Activated T-cell treated with anti-CD3 and anti-CD28 coated beads, Interleukin-2, amount 50 U/mL, for 1 hour (primary cell): ENCODE results near the gene CDYL2.
"Not testable (repeated sequence)": the region's sequence is repeated elsewhere in the genome, so short reads cannot be mapped to it uniquely, and the experiment has no call there.

Experiments used
- DNase-seq: peaks from one replicate; pipeline ENCODE4 v3.0.0-alpha.2; 2020

CDYL2 gene

DNA sequence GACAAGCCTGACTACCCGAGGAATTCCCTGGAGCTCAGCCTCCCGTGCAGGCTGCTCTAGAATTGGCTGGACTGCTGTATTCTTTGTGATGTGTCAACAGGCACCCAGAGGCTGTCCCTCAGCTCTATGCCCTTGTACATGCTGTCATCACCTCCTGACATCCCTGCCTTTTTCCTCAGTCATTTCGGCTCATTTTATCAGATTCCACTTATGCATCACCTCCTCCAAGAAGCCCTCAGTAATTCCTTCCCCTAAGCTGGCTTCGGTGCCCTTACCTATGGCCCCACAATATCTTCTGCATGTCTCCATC is 137.2 kb downstream of the CDYL2 start:
- DNase-seq = no peak

DNA sequence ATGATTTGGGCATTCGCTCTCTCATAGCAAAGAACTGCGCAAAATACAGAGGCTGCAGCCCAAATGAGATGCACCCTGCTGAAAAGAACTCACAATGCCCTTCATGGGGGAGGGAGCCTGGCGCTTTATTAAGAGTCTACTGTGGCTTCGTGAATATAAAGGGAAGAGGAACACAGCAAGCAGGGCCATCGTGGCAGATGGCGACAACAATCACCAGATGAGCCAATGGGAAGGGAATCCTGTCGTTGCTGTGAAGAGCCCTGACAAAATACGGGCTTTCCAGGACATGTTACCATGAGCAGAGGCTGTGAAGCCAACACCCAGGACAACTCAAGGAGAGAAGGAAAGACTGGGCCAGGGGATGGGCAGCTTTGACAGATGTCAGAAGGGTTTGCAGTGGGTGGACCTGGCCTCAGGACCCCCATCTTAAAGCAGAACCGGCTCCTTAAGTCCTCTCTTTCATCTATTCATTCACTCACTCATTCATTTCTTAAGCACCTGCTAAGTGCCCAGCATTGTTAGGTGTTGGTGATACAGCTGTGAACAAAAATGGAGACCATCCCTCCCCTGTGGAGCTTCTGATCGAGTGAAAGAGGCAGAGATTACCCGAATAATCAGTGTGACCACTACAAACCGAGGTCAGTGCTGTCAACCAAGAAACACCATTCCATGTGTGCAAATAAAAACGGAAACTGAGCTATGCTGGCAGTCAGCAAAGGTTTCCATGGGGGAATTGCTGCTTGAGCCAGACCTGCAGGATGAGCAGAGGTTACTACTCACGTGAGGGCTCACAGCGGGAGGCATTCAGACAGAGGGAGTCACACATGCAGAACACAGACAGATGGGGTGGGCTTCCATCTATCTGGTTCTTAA is 137.8 kb downstream of the CDYL2 start:
- no peak for DNase-seq

DNA sequence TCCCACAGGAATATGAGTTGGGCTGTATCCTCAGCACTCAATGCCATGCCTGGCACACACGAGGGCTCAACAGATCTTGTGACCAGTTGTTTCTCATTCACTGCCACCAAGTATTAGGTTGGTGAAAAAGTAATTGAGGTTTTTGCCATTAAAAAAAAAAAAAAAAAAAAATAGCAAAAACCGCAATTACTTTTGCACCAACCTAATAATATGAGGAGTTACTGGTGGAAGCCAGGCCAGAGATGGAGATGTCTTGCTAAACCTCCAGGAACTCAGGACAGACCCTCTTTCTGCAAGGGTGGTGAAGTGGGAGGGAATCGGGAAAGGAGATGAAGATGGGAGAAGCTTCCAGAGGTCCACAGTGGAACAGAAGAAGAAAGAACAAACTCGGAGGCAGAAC is 139.0 kb downstream of the CDYL2 start:
- no peak for DNase-seq

DNA sequence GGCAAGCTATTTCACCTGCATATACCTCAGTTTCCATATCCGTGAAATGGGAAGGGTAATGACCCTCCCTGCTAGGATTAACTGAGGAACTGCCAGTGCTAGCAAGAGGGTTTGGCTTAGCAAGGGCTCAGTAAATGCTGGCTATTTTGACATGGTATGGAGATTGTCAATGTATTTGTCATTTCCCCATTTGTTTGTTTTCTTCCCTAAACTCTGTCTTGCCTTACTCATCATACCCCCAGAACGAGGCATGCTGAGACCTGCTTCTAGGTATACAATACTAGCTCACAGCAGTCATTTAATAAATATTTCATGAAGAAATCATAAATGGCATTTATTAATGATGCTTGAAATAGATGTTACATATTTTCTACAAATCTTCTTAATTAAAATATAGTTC is 139.6 kb downstream of the CDYL2 start:
- no peak for DNase-seq

DNA sequence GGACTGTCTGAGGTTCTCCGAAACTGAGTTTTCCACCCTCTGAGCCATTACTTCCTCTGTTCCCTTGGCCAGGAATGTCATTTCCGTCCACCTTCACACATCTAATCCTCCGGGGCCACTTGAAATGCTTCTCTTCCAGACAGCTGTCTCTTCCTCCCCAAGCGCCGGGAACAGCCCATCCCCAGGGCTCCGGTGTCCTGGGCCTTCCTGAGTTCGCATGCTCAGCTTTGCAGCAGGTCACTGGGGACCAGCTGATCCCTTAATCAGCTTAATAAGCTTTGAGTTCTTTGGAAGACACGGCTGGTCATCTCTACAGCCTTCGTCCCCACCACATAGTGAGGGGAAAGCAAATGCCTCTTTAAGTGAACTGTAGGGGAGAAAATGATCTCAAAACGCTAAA is 140.2 kb downstream of the CDYL2 start:
- no peak for DNase-seq

DNA sequence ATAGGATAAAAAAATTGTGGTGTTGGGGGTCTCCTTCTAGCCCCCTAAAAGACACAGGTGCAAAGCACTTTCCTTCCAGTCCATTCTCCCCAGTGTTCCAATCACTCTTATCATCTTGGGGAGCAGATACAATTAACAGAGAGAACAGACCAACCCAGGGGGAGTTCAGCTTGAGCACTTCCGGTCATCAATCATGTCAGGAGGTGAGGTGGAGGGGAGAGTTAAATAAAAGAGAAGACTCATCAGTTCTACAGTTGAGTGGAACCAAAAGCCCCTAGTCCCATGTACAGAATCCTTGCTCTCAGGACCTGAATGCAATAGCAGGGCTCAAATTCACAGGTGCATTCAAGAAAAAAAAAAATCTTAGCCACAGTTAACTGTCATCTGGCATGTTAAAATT is 141.3 kb downstream of the CDYL2 start:
- DNase-seq = no peak

DNA sequence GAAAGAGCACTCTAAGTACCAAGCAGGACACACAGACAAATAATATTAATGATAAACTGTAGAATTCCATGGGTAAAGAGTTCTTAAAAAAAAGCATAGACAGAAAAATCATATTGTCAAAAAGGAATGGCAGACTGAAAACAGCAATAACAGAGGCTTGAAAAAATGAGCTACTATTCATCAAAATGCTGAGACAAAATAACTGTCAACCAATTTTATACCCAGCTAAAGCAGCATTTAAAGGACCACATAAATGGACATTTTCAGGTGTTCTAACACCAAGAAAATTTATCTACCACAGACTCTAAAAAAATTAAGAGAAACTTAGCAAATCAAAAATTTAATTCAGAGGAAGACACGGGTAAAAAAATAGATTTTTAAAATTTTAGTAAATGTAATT is 144.5 kb downstream of the CDYL2 start:
- DNase-seq = no peak

DNA sequence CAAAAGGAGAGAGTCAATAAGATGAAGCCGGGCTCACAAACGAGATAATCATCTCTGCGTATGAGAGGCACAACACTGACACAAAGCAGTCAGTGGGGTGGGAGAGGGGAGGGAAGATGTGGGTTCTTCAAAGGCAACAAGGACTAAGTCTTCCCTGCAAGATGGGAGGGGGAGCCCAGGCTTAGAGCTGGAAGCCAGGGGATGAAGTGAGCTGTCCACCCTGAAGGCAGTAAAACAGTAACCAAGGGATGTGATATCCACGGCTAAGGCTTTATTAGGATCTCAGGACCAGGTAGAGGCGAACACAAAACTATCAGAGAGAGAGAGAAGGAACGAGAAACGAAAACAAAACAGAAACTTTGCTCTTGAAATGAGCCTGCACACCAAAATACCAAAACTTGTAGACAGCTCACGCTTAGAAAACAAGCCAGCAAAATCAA is 147.7 kb downstream of the CDYL2 start:
- peak; percentile 35 for DNase-seq

DNA sequence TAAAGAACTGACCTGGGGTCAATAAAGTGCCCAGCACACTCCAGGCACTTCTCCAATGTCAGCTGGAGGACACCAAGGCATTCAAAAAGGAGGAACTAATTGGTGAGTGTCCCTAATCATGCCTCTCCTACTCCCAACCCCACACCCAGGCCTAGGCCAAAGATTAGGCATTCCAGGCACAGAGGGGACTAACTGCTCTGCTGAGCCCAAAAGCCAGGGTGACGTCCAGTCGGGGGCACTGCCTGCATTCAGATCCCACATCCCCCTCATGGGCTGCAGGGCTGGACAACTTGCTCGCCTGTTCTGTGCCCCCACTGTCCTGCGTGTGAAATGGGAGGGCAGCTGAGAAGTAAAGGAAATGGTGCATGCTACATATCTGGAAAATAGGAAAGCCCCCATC is 148.2 kb downstream of the CDYL2 start:
- DNase-seq = no peak

DNA sequence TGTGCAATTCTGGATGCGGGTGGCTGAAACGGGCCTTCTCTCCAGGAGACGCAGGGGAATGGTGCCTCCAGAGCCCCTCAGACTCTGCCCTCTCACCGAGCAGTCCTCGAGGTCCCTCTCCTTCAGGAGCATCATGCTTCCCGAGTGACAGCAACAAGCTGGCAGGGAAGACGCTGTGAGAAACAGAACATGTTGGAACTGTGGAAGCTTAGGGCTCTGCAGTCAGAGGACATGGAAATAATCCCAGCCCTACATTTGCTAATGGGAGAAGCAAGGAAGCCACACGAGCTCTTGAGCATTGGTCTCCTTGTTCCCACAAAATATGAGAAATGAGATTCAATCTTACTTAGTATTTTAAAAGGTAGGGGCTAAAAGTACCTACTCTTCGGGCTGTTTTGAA is 148.6 kb downstream of the CDYL2 start:
- no peak for DNase-seq

DNA sequence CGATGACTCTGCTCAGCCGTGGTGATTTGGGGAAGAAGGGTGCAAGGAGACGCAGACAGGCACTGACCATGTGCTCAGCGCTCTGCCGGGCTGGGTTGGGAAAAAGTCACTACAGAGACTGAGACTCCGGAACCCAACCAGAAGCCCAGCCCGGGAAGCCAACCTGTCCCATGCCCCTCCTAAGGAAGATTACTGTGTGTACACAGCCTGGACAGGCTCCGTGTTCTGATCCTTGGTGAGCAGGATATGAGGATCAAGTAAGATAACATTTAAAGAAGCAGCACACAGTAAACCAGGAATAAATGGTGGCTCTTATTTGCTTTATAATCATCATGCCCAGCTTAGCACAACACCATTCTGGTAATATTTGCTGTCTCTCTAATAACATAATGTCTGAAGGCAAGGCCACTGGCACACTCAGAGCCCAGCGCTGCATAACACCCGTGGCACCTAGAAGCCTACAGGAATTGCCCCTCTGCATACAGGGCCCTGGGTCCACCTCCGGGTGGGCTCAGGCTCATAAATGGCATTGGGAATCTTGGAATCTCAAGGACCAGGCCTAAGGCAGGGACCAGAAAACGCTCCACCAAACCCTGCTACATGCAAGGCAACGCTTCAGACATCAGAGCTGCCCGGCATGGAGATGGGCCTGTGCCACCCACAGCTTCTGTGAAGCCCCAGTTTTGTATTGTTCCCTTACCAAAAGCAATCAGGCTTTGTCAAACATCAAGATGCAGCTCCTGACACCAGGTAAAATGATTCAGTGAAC is 150.1 kb downstream of the CDYL2 start:
- DNase-seq = no peak

DNA sequence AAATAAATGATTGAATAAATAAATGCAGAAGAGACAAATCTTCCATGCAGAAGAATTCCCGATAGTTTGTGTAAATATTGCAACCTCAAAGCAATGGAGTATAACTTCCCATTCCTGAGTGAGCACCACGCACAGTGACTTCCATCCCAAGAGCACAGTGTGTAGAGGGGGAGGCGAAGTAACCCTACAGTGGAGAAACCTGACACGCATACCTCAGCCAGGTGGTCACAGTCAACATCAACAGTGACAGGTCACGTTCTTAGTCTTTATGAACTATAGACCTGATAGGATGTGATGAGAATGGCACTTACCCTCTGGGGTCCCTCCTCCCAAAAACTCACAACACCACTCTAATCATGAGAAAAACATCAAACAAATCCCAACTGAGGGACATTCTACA is 152.0 kb downstream of the CDYL2 start:
- DNase-seq = no peak

DNA sequence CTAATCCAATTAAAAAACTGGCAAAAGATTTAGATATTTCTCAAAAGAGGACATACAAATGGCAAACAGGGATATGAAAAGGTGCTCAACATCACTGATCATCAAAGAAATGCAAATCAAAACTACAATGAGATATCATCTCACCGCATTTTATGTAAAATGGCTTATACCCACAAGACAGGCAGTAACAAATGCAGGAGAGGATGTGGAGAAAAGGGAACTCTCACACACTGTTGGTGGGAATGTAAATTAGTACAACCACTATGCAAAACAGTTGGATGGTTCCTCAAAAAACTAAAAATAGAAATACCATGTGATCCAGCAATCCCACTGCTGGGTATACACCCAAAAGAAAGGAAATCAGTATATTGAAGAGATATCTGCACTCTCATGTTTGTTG is 154.1 kb downstream of the CDYL2 start:
- not testable (repeated sequence) for DNase-seq

DNA sequence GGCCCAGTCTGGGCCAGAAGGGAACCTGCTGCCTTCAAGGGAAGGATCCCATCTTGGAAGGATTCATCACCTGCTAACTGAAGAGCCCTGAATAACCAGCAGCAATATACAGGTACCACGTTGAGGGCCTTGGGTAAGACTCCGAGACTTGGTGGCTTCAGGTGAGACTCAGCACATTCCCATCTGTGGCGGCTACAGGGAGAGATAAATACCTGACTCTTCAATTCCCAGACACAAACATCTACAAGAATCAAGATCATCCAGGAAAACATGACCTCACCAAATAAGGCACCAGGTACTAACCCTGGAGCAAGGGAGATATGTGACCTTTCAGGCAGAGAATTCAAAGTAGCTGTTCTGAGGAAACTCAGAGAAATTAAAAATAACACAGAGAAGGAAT is 164.1 kb downstream of the CDYL2 start:
- DNase-seq = no peak

DNA sequence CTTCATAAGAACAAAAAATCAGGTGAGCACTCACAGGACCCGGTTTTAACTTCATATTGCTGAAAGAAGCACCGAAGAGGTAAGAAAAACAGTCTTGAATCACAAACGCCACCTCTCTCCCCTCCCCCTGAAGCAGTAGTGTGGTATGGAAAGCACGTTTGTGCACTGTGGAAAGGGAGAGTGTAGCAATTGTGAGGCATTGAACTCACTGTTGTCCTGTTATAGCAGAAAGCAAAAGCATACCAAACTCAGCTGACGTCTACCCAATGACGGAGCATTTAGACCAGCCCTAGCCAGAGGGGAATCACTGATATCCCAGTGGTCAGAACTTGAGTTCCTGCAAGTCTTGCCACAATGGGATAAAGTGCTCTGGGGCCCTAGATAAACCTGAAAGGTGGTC is 164.8 kb downstream of the CDYL2 start:
- DNase-seq = no peak

DNA sequence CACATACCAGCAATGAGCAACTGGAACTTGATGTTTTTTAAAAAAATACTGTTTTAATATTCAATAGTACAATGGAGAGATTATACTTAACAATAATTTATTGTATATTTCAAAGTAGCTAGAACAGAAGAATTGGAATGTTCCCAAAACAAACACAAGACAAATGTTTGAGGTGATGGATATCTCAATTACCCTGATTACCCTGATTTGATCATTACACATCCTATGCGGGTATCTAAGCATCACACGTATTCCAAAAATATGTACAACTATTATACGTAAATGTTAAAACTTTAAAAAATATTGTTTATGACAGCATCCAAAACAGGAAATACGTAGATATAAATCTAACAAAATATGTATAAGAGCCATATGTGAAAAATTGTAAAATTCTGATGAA is 166.8 kb downstream of the CDYL2 start:
- no peak for DNase-seq

DNA sequence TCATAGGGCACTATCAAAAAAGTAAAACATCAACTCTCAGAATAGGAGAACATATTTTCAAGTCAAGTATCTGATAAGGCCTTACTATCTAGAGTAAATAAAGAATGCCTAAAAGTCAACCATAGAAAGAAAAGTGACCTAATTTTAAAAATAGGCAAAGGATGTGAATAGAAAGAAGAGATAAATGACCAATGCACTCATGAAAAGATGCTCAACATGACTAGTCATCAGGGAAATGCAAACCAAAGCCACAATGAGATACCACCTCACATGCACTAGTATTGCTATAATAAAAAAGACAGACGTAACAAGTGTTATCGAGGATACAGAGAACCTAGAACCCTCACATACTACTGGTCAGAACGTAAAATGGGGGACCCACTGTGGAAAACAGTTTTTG is 172.8 kb downstream of the CDYL2 start:
- no peak for DNase-seq

DNA sequence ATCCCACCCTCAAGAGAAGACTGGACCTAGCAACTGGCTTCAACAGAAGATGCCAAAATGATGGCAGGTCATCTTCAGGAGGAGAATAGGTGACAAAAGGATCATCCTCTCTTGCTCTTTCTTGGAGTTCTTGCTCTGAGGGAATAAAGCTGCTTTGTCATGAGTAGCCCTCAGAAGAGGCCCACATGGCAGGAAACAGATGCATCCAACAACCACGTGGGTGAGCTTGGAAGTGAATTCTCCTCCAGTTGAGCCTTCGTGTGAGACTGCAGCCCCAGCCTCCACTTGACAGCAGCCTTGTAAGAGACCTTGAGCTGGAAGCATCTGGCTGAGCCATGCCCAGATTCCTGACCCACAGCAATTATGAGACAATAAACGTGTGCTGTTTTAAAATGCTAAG is 176.1 kb downstream of the CDYL2 start:
- no peak for DNase-seq

DNA sequence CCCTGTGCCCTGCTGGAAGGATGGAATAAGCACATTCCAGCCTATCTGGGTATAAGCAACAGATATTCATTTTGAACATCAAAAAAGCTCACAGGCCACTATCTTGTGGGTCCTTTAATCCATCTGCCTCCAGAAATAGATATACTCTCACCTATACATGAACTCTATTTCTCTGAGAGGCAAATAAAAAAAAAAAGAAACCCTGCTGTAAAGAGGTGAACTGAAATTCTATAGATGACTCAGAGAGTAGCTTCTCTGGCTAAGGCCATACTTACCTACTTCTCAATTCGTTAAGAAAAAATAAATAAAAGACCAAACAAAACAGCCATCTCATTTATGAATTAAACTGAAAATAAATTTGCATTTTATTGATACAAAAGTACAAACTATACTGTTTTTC is 177.3 kb downstream of the CDYL2 start:
- DNase-seq = no peak

DNA sequence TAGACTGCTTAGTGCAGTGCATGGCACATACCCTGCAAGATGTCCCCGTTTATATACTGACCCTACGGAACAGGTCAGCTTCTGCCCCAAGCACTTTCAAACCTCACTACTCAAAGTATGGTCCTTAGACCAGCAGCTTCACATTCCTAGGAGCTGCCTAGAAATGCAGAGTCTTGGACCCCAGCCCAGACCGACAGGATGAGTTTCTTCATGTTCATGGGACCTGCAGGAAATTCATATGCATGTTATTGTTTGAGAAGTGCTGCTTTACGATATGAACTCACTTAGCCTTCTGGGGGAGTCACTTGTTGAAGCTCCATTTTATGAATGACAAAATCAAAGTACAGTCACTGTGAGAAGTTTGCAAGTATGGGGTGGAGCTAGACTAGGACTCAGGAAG is 181.0 kb downstream of the CDYL2 start:
- DNase-seq = no peak

DNA sequence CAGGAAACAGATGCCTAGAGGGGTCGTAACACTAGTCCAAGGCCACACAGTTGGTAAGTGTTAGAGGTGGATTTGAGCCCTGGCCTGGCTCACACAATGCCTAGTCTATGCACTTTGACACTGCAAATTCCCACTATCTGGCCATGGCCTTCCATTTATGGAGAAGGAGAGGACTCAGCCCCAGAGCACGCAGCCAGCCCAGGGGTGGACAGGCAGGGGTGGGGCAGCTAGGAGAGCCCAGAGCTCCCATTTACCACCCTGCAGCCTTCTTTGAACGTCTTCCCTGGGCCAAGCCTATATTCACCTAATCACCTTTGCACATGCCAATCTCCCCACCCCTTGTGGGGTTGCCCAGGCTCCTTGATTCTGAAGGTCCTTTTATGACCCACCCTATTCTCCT is 182.4 kb downstream of the CDYL2 start:
- no peak for DNase-seq

DNA sequence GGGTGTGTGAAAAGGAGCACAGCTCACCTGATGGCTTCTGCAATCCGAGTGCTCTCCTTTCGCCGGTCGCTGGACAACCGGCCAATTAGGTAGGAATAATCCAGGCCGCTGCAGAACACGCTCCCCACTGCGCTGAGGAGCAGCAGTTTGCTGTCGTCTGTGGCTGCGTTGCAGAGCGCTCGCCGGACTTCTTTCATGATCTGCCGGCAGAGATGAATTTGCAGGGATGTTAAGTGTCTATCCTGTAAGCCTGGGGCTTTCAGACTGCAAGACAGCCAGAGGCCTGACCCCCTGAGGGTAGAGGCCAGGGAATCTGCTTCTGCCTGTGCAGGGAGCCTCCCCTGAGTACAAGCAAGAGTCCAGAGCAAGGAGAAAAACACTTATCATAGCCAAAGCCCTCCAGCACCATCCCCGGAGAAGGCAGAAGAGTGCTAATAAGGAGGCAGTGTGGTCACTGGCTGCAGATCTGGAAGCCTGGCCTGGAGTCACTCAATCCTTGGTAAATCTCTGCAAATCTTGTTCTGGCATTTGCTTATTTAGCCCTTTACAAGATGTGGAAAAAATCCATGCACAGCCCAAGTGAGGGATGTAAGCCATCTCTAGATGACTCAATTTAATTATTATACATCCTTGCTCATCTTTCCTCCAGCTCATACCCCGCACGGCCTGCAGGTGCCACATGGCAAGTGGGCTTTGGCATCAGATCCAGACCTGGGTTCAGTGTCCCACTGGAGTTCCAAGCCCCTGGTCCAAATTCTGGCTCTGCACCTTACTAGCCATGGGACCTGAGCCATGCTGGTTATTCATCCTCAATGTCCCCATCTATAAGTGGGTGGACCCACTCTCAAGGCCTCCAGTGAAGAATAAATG is 183.4 kb downstream of the CDYL2 start:
- no peak for DNase-seq

DNA sequence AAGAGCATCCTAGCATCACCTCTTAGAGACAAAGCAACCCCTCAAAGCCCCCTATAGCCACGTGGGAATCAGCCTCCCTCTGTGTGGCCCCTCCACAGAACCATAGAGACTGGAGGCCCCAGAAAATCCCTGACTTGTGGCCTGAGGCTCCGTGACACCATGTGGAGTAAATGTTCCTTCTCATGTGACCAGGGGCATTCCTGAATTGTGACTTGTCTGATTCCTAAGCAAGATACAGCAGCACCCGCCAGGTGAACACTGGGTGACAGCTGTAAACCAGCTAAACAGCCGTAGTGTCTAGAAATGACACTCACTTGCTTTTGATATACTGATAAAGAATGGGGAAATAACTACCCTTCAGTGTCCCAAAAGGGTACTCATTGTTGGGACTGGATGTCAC is 184.6 kb downstream of the CDYL2 start:
- DNase-seq = no peak
